Stimulated activated CD8-positive, alpha-beta memory T cell treated with anti-CD3 and anti-CD28 coated beads, Interleukin-4, amount 100 ng/mL, for 1 hour (primary cell): Measurements from ENCODE around the gene PCDHA7.
"Not testable (repeated sequence)": the region's sequence is repeated elsewhere in the genome, so short reads cannot be mapped to it uniquely, and the experiment has no call there.

ENCODE experiments used
- DNase-seq, 2 donors: peaks; one replicate each; pipeline ENCODE4 v3.0.0-alpha.2; 2020; ENCODE audit warnings: low read depth in 2 of 2, low spot score in 1 of 2

The PCDHA7 gene

GRCh38 chr5:140857177-140857986 lies 23.3 kb downstream of the PCDHA7 start:
- DNase-seq, result no peak

- no peak for DNase-seq
Observed at GRCh38 chr5:140857987-140858240, 23.8 kb downstream of the PCDHA7 start.

- DNase-seq, result no peak
Observed at GRCh38 chr5:140862441-140863295, 28.6 kb downstream of the PCDHA7 start.

GRCh38 chr5:140868721-140869554 lies 34.9 kb downstream of the PCDHA7 start, which contains the start of gene PCDHA11:
Gene PCDHA11 (plus strand): TSS chr5:140868957. CDS start chr5:140869104, 147 bp downstream.
- DNase-seq, result no peak

GRCh38 chr5:140869555-140869886 lies 35.5 kb downstream of the PCDHA7 start:
- DNase-seq, result no peak

GRCh38 chr5:140870221-140871201 lies 36.4 kb downstream of the PCDHA7 start:
- no peak for DNase-seq

GRCh38 chr5:140875085-140876065 lies 41.3 kb downstream of the PCDHA7 start, which contains the start of gene PCDHA12:
Gene PCDHA12 (plus strand): TSS chr5:140875308. CDS start chr5:140875473, 165 bp downstream.
- no peak for DNase-seq

GRCh38 chr5:140876541-140877261 lies 42.6 kb downstream of the PCDHA7 start:
- DNase-seq, result not testable (repeated sequence)

- no peak for DNase-seq
Observed at GRCh38 chr5:140877262-140877581, 43.2 kb downstream of the PCDHA7 start.

GRCh38 chr5:140881889-140882590 lies 48.0 kb downstream of the PCDHA7 start, which contains the start of gene PCDHA13:
Gene PCDHA13 (plus strand): TSS chr5:140882124. CDS start chr5:140882269, 145 bp downstream.
- no peak for DNase-seq

GRCh38 chr5:140882591-140882899 lies 48.5 kb downstream of the PCDHA7 start:
- no peak for DNase-seq

- no peak for DNase-seq
Observed at GRCh38 chr5:140883373-140883772, 49.3 kb downstream of the PCDHA7 start.

GRCh38 chr5:140883927-140884697 lies 50.0 kb downstream of the PCDHA7 start:
- no peak for DNase-seq
